ENCODE data around the gene SYNRG. TPM values are rescaled to one million over a fixed set of nuclear protein-coding genes. Genes with fewer than 3 reads are reported as not detected.
A peak's percentile ranks its signal among the peaks of the same experiment; 100 is the strongest.

SYNRG gene
- total RNA-seq, 1 donor = 23.9 TPM

- TF ChIP-seq CTCF (IDR thresholded peaks at IDR 0.05; ENCODE audit: extremely low read depth, low read depth, low read length) = no peak
- Histone ChIP-seq H3K36me3 (ENCODE audit: insufficient read depth, low read length) (peaks cover 31% of the 10 kb centered on the region), H3K27ac (ENCODE audit: low read depth, low read length) (peak overlapping the region; percentile 76), H3K27me3 (ENCODE audit: insufficient read depth, low read length) (no peaks in the 10 kb centered on the region), H2AFZ (ENCODE audit: low read length) (no peak overlapping the region), H3K9me3 (ENCODE audit: low read depth, low read length) (no peaks in the 10 kb centered on the region), H4K20me1 (ENCODE audit: insufficient read depth, low read length) (no peaks in the 10 kb centered on the region), H3K4me1 (ENCODE audit: insufficient read depth, low read length) (peaks cover 9% of the 10 kb centered on the region), H3K79me2 (ENCODE audit: insufficient read depth, low read length) (no peaks in the 10 kb centered on the region), H3K4me2 (ENCODE audit: insufficient read depth, low read length) (no peak overlapping the region), H3K4me3 (ENCODE audit: insufficient read depth, low read length) (no peak overlapping the region)
- DNase-seq (ENCODE audit: insufficient read length, low spot score, missing footprints) = peak; percentile 57
Measured at GRCh38 chr17:37465069-37465616, 144.1 kb downstream of the SYNRG start.

Small RNA genes within 50 kb of the gene (small RNA-seq; reads per million reads assigned to genes)
- gene MIR378J = not detected

Other genes starting within 250 kb of the SYNRG start
- gene C17orf78, start 233.4 kb downstream of the SYNRG start, total RNA-seq = not detected in 2 replicates
- gene ACACA, start 202.6 kb downstream of the SYNRG start, total RNA-seq = 78.9 and 86.6 TPM in 2 replicates
- gene TADA2A, start 202.5 kb downstream of the SYNRG start, total RNA-seq = 18.6 and 21.4 TPM in 2 replicates
- gene DUSP14, start 119.5 kb downstream of the SYNRG start, total RNA-seq = 79.3 and 97.7 TPM in 2 replicates
- 29.2 and 29.3 TPM in 2 replicates for gene DDX52, start 34.0 kb upstream of the SYNRG start, total RNA-seq
- gene HNF1B, start 135.6 kb upstream of the SYNRG start, total RNA-seq = not detected in 2 replicates

All from osteoblast (primary cell).